Mucosa of stomach (tissue), 1 donor: ENCODE results near the gene IL17D.
A peak's percentile ranks its signal among the peaks of the same experiment; 100 is the strongest.

Experiments
- H3K27me3 ChIP-seq: one replicate; pipeline ENCODE4 v1.7.0; 2013; ENCODE audit warnings: mild to moderate bottlenecking, low read length; ENCODE audit not compliant: control insufficient read depth, insufficient read depth
- H3K36me3 ChIP-seq: one replicate; pipeline ENCODE4 v1.7.0; 2013; ENCODE audit warnings: low read length; ENCODE audit not compliant: control insufficient read depth, insufficient read depth
- H3K4me1 ChIP-seq: one replicate; pipeline ENCODE4 v1.7.0; 2013; ENCODE audit warnings: mild to moderate bottlenecking, low read length; ENCODE audit not compliant: control insufficient read depth, insufficient read depth
- H3K4me3 ChIP-seq: one replicate; pipeline ENCODE4 v1.7.0; 2013; ENCODE audit warnings: low read length
- H3K9ac ChIP-seq: one replicate; pipeline ENCODE4 v1.7.0; 2013; ENCODE audit warnings: mild to moderate bottlenecking, low read length, moderate library complexity
- H3K9me3 ChIP-seq: one replicate; pipeline ENCODE4 v1.7.0; 2013; ENCODE audit warnings: mild to moderate bottlenecking, low read length, moderate library complexity; ENCODE audit not compliant: control insufficient read depth
- donor health status: Pancreatic carcinoma.

Gene IL17D

DNA sequence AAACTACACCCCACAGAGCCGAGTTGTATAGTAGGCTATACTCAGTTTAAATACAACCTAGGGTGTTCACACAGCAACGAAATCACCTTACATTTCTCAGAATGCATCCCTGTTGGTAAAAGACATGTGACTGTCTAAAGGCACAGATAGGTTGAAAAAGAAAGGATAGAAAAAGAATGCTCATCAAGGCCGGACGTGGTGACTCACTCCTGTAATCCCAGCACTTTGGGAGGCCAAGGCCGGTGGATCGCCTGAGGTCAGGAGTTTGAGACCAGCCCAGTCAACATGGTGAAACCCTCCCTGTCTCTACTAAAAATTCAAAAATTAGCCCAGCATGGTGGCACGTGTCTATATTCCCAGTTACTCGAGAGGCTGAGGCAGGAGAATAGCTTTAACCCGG is 3.8 kb upstream of the IL17D start:
- Histone ChIP-seq H3K4me1 (peaks cover 8% of the 10 kb centered on the region), H3K9ac (no peak overlapping the region), H3K4me3 (no peak overlapping the region)

DNA sequence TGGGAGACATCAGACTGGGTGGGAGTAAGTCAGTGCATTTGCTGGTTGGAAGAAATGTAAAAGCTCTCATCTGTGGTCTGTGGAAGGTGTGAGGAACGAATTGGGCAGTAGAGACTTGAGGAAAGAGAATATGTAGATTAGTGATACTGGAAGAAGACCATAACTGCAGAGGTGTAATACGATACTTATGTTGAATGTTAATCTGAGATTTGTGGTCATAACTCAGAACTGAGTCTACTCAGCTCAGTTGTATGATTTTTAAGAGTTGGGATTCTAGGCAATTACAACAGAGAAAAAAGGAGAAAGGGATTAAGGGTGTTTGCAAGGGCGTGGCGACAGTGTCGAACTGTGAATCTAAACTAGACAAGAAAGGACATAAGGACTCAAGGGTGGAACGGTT is 3.2 kb upstream of the IL17D start:
- Histone ChIP-seq H3K9ac (no peak overlapping the region), H3K4me3 (no peak overlapping the region), H3K36me3 (no peaks in the 10 kb centered on the region), H3K4me1 (peaks cover 8% of the 10 kb centered on the region), H3K27me3 (peaks cover 17% of the 10 kb centered on the region), H3K9me3 (no peaks in the 10 kb centered on the region)

More for the DNA sequence above, 3.8 kb upstream of the IL17D start:
- Histone ChIP-seq H3K9me3 (no peaks in the 10 kb centered on the region), H3K36me3 (no peaks in the 10 kb centered on the region), H3K27me3 (peaks cover 17% of the 10 kb centered on the region)

DNA sequence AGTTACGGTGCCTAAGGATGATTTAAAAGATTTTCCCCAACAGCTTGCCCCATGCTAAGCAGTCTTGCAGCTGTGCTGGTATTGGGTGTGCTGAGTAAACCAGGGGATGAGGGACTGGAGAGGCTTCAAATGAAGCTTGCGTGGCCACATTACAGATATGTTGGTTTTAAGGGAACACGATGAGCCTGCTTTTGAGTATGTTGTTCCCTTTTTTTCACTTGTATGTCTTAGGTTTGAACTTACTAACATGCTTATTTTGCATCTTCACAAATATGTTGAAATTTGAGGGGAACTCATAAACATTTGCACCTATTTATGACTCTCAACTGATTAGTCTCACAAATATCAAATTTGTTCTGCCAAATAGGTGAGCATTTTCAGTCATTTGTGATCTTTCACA is 2.0 kb upstream of the IL17D start:
- H3K4me1 ChIP-seq, result peaks cover 8% of the 10 kb centered on the region
- H3K27me3 ChIP-seq, result peaks cover 17% of the 10 kb centered on the region
- H3K36me3 ChIP-seq, result no peaks in the 10 kb centered on the region
- no peak overlapping the region for H3K4me3 ChIP-seq
- H3K9me3 ChIP-seq, result no peaks in the 10 kb centered on the region
- no peak overlapping the region for H3K9ac ChIP-seq

DNA sequence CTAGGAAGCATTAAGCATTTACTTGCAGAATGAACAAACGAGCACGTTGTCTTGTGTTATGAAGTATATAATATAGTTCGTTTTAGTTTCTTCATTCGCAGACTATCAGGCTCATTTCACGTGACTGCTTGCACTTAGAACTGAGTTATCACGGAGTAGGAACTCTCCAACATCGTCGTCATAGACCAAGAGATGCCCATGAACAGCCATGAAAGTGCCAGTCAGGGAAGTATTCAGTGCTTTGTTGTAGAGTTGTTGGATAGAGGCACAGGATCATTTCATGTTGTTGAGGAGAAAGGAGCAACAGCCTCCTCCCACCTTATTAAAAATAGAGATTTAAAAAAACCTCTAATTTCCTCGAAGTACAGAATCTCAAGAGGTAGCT is 977 bp upstream of the IL17D start:
- peaks cover 17% of the 10 kb centered on the region for H3K27me3 ChIP-seq
- H3K9ac ChIP-seq, result peak overlapping the region; percentile 19
- H3K4me1 ChIP-seq, result peaks cover 8% of the 10 kb centered on the region
- H3K4me3 ChIP-seq, result no peak overlapping the region
- H3K9me3 ChIP-seq, result no peaks in the 10 kb centered on the region
- H3K36me3 ChIP-seq, result no peaks in the 10 kb centered on the region

DNA sequence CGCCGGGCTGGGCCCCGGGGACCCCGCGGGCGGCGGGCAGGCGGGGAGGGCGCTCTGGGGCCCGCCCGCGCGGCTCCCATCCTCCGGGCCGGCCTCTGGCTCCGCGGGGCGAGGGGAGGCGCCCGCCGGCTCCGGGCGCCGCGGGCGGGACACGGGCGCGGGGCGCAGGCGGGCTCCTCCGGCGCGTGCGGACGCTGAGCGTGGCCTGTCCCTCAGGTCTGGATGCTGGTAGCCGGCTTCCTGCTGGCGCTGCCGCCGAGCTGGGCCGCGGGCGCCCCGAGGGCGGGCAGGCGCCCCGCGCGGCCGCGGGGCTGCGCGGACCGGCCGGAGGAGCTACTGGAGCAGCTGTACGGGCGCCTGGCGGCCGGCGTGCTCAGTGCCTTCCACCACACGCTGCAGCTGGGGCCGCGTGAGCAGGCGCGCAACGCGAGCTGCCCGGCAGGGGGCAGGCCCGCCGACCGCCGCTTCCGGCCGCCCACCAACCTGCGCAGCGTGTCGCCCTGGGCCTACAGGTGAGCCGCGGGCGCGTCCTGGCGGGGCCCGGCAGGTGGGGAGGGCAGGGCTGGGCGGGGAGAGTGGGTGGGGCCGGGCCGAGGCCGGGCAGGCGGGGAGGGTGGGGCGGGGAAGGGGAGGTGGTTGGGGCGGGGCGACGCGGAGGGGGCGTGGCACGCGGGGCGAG is 420 bp downstream of the IL17D start:
- H3K4me1 ChIP-seq, result peaks cover 8% of the 10 kb centered on the region
- H3K27me3 ChIP-seq, result peaks cover 17% of the 10 kb centered on the region
- H3K36me3 ChIP-seq, result no peaks in the 10 kb centered on the region
- H3K9me3 ChIP-seq, result no peaks in the 10 kb centered on the region
- no peak overlapping the region for H3K9ac ChIP-seq
- no peak overlapping the region for H3K4me3 ChIP-seq

DNA sequence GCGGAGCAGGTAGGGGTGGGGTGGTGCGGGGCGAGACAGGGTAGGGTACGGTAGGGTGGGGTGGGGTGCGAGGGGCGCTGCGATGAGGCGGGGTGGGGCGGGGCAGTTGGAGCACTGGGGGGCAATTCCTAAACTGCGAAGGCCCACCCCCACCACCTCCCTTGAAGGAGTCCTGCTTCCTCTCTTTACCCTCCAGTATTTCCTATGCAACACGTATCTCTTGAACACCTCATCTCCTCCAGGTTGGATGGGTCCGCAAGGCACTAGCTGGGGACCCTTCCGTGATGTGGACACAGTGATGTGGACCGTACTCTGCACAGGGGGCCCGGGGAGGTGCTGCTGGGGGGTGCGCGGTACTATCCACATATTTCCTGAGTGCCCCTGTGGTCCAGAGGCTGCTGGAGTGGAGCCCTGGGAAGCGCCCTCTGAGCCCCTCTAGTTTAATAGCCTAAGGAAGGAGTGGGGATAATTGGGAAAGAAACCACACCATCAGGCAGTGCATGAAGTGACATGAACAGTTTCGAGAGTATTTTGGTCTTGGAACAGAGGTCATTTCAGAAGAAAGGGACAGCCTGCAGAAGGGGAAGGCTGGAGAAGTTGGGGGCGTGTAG is 1.1 kb downstream of the IL17D start:
- peaks cover 17% of the 10 kb centered on the region for H3K27me3 ChIP-seq
- H3K9me3 ChIP-seq, result no peaks in the 10 kb centered on the region
- peaks cover 8% of the 10 kb centered on the region for H3K4me1 ChIP-seq
- H3K9ac ChIP-seq, result no peak overlapping the region
- no peaks in the 10 kb centered on the region for H3K36me3 ChIP-seq
- H3K4me3 ChIP-seq, result no peak overlapping the region

DNA sequence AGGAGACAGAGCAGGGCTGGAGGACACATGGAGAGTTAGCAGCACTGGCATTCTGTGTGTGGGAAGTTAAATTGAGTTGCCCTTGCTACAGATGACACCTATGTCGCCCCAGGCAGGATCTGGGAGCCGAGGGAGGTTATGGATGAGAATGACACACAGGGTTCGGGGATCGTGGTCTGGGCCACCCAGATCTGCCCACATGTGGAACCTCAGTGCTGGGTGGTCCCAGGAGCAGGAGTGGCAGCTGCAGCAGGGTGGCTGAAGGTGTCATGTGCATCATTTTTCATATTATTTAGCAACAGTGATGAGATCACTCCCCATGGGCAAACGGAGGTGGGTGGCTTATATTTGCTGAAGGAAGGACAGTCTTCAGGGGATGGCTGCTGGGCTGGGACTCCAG is 3.2 kb downstream of the IL17D start:
- no peaks in the 10 kb centered on the region for H3K9me3 ChIP-seq
- peaks cover 12% of the 10 kb centered on the region for H3K27me3 ChIP-seq
- H3K36me3 ChIP-seq, result no peaks in the 10 kb centered on the region
- no peak overlapping the region for H3K9ac ChIP-seq
- H3K4me3 ChIP-seq, result no peak overlapping the region
- peaks cover 8% of the 10 kb centered on the region for H3K4me1 ChIP-seq

DNA sequence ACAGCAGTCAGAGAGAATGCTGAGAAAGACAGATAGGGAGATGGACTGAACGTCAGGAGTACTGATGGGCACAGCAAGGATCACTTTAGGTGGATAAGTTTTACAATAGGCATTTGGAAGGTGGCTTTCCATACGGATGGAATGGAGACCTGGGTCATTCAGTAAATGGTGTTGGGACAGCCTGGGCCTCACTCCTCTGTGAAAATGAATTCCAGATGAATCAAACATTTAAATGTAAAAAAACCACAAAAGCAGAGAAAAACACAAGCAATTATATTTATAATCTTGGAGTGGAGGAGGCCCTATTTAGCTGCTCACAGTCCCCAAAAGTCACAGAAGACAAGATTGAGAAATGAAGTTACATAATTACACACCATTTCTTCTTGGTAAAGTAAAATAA is 4.7 kb downstream of the IL17D start:
- Histone ChIP-seq H3K9ac (no peak overlapping the region), H3K4me1 (no peaks in the 10 kb centered on the region), H3K4me3 (no peak overlapping the region), H3K27me3 (peaks cover 1% of the 10 kb centered on the region), H3K36me3 (no peaks in the 10 kb centered on the region), H3K9me3 (no peaks in the 10 kb centered on the region)

DNA sequence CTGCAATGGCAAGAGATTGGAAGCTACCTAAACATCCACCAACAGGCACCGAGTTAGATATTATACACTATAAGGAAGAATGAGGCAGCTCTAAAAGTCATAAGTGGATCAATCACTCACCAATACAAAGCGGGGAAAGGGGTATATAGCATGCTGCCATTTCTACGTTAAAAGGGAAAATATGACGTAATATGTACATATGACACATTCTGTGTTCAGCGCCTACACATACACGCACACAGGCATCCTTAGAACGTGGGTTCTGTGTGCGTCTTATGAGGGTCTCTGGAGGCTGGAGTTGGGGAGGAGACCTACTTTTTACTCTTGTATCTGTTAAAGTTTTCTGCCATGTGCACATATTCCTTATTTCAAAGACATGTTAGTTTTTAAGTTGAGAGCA is 5.9 kb downstream of the IL17D start:
- no peak overlapping the region for H3K4me3 ChIP-seq
- no peak overlapping the region for H3K9ac ChIP-seq
- no peaks in the 10 kb centered on the region for H3K36me3 ChIP-seq
- H3K4me1 ChIP-seq, result no peaks in the 10 kb centered on the region
- H3K27me3 ChIP-seq, result no peaks in the 10 kb centered on the region
- H3K9me3 ChIP-seq, result no peaks in the 10 kb centered on the region

DNA sequence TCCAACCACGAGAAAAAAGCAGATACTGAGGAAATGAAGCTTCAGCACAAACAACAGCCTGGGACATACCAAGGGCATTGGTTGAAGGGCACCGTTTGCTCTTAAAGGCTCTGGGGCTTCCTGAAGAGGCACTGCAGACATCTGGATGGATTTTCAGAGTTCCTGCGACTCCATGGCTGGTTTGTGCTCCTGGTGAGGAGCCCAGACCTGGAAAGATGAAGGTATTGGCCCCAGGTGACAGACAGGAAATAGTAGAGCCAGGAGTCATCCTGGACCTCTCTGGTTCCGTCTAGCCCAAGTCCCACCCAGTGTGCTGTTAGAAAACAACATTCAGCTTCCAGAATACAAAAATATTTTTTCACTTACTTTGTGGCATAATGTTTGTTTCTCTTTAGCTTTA is 6.3 kb downstream of the IL17D start:
- H3K27me3 ChIP-seq, result no peaks in the 10 kb centered on the region
- H3K9ac ChIP-seq, result no peak overlapping the region
- H3K36me3 ChIP-seq, result no peaks in the 10 kb centered on the region

DNA sequence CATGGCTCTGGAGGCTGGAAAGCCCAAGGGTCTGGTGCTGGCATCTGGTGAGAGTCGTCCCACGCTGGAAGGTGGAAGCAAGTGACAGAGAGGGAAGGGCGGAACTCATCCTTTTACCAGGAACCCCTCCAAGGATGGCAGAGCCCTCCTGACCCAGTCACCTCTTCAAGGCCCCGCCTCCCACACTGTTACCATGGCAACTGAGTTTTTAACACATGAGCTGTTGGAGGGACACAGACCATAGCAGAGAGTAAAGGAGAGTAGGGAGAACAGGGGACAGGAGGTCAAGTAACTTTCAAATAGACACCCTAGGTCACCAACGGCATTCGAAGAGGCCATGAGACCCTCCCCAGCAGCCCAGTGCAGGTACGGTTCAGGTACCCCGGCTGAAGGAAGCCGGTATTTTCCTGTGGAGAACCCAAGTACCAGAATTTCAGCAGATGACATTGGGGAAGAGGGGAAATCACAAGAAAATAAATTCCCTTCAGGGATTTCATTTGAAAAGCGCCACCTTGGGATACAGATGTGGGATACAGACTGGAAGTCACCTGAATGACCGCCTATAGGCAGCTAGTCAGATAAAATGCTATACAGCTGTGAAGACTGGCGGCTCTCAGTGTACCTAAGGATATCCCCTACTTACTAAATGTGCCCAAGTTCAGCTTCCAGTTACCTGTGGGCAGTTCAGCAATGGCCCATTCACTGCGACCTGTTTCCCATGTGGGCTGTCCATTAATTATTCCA is 8.0 kb downstream of the IL17D start:
- Histone ChIP-seq H3K36me3 (no peaks in the 10 kb centered on the region), H3K9me3 (no peaks in the 10 kb centered on the region), H3K4me1 (no peaks in the 10 kb centered on the region), H3K9ac (no peak overlapping the region), H3K4me3 (no peak overlapping the region), H3K27me3 (no peaks in the 10 kb centered on the region)

More for the DNA sequence above, 6.3 kb downstream of the IL17D start:
- H3K9me3 ChIP-seq, result no peaks in the 10 kb centered on the region
- H3K4me1 ChIP-seq, result no peaks in the 10 kb centered on the region
- H3K4me3 ChIP-seq, result no peak overlapping the region

DNA sequence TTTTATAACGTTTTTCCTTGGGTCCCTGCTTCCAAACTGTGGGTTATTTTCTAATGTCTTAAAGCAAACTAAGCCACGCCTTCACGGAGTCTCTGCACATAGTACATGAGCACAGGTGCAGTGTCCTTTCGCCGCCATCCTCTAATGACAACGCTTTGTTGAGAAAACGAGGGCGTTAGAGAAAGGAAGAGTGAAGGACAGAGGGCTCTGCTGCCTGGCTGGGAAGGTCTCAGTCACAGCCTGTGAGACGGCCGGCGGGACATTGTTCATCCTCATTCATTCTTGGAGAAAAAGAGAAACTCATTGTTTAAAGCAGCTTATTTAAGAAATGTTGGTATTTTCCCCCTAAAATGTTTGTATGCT is 9.5 kb downstream of the IL17D start:
- Histone ChIP-seq H3K9me3 (no peaks in the 10 kb centered on the region), H3K4me1 (no peaks in the 10 kb centered on the region), H3K27me3 (no peaks in the 10 kb centered on the region), H3K4me3 (no peak overlapping the region), H3K36me3 (no peaks in the 10 kb centered on the region), H3K9ac (no peak overlapping the region)
